Measurements from ENCODE around the gene C7orf33. TPM values are rescaled to one million over a fixed set of nuclear protein-coding genes. Genes with fewer than 3 reads are reported as not detected.
A peak's percentile ranks its signal among the peaks of the same experiment; 100 is the strongest.

Gene C7orf33
- total and polyA plus RNA-seq, 2 experiments from 2014 or later = not detected

- Histone ChIP-seq H2AFZ (no peak overlapping the region), H3K36me3 (ENCODE audit: low read depth) (no peaks in the 10 kb centered on the region), H3K9me2 (ENCODE audit: insufficient read depth) (no peaks in the 10 kb centered on the region), H3K79me2 (ENCODE audit: insufficient read depth) (no peaks in the 10 kb centered on the region), H3K4me1 (ENCODE audit: insufficient read depth) (peaks cover 10% of the 10 kb centered on the region), H3K9ac (no peak overlapping the region), H3K4me3 (no peak overlapping the region), H3K27me3 (replicated peaks; ENCODE audit: insufficient read depth) (no peaks in the 10 kb centered on the region), H3K4me2 (ENCODE audit: unreplicated experiment) (peak overlapping the region; percentile 38), H4K20me1 (ENCODE audit: insufficient read depth) (no peaks in the 10 kb centered on the region), H3K27ac (no peak overlapping the region), H3F3A (ENCODE audit: insufficient read depth) (peaks cover 10% of the 10 kb centered on the region), H3K9me3 (ENCODE audit: low read depth) (no peaks in the 10 kb centered on the region)
- no peak for TF ChIP-seq EZH2phosphoT487 (IDR thresholded peaks at IDR 0.05; ENCODE audit: insufficient read depth, low read depth)
- no peak for TF ChIP-seq EZH2 (IDR thresholded peaks at IDR 0.05; ENCODE audit: insufficient read depth, poor library complexity, severe bottlenecking)
- in situ Hi-C loops (cut with MboI) = no loop called here
- peak; percentile 68 for DNase-seq
- WGBS, 2 experiments (ENCODE audit: low coverage in 1 of 2, low lambda C conversion rate in 2 of 2, missing lambda C conversion rate in 2 of 2) = 40 to 43% methylated on average over 4 of the region's 4 CpGs
These were observed 59.8 kb downstream of the C7orf33 start for GRCh38 chr7:148650232-148650858.

DNA sequence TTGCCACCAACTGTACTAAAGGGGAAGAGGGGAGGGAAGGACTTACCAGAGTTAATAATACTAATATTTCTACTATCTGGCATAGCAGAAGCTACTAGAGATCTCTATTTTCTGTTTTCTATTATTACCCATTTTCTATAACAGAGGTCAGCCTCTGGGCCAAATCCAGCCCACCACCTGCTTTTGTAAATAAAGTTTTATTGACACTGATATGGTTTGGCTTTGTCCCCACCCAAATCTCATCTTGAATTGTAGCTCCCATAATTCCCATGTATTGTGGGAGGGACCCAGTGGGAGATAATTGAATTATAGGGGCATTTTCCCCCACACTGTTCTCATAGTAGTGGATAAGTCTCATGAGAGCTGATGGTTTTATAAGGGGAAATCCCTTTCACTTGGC, 62.2 kb downstream of the C7orf33 start:
- no peaks in the 10 kb centered on the region for H3K36me3 ChIP-seq (ENCODE audit: low read depth)
- H3K9me3 ChIP-seq (ENCODE audit: low read depth) = no peaks in the 10 kb centered on the region
- H4K20me1 ChIP-seq (ENCODE audit: insufficient read depth) = no peaks in the 10 kb centered on the region
- no peak overlapping the region for H3K4me3 ChIP-seq
- no peaks in the 10 kb centered on the region for H3K9me2 ChIP-seq (ENCODE audit: insufficient read depth)
- no peak overlapping the region for H3K9ac ChIP-seq
- TF ChIP-seq EZH2phosphoT487 (IDR thresholded peaks at IDR 0.05; ENCODE audit: insufficient read depth, low read depth) = no peak
- TF ChIP-seq EZH2 (IDR thresholded peaks at IDR 0.05; ENCODE audit: insufficient read depth, poor library complexity, severe bottlenecking) = no peak
- H3F3A ChIP-seq (ENCODE audit: insufficient read depth) = peaks cover 10% of the 10 kb centered on the region
- no peak overlapping the region for H3K4me2 ChIP-seq (ENCODE audit: unreplicated experiment)
- H3K27me3 ChIP-seq (replicated peaks; ENCODE audit: insufficient read depth) = no peaks in the 10 kb centered on the region
- DNase-seq = no peak
- H3K27ac ChIP-seq = no peak overlapping the region
- no peak overlapping the region for H2AFZ ChIP-seq
- in situ Hi-C loops (cut with MboI) = no loop called here
- H3K4me1 ChIP-seq (ENCODE audit: insufficient read depth) = peaks cover 10% of the 10 kb centered on the region
- no peaks in the 10 kb centered on the region for H3K79me2 ChIP-seq (ENCODE audit: insufficient read depth)

DNA sequence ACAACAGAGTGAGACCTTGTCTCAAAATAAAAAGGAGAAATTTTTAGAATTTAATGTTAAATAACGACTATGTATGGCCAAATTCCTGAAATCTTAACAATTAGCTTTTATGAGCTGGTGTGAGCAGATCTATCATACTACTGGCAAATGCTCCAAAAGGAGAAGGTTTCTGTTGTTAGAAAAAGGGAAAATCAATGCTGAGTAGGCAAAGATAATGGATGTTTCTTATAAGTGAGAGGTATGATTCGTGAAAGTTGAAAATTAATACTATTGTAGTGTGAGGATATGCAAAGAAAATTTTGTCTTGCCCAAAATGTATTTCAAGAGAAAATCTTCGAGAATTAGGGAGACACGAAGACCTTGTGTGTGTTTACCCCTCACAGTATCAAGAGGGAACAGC, 67.4 kb downstream of the C7orf33 start:
- no peak overlapping the region for H2AFZ ChIP-seq
- in situ Hi-C loops (cut with MboI) = no loop called here
- no peaks in the 10 kb centered on the region for H3K9me2 ChIP-seq (ENCODE audit: insufficient read depth)
- H3F3A ChIP-seq (ENCODE audit: insufficient read depth) = no peaks in the 10 kb centered on the region
- 44 to 46% methylated on average over 4 of the region's 4 CpGs for WGBS, 2 experiments (ENCODE audit: low coverage in 1 of 2, low lambda C conversion rate in 2 of 2, missing lambda C conversion rate in 2 of 2)
- H3K4me3 ChIP-seq = no peak overlapping the region
- H3K27me3 ChIP-seq (replicated peaks; ENCODE audit: insufficient read depth) = 0 out of 2 replicates have a peak, but pooled peaks cover 5% of the 10 kb centered on the region
- no peaks in the 10 kb centered on the region for H3K36me3 ChIP-seq (ENCODE audit: low read depth)
- H3K79me2 ChIP-seq (ENCODE audit: insufficient read depth) = no peaks in the 10 kb centered on the region
- no peak for TF ChIP-seq EZH2 (IDR thresholded peaks at IDR 0.05; ENCODE audit: insufficient read depth, poor library complexity, severe bottlenecking)
- TF ChIP-seq EZH2phosphoT487 (IDR thresholded peaks at IDR 0.05; ENCODE audit: insufficient read depth, low read depth) = no peak
- no peaks in the 10 kb centered on the region for H4K20me1 ChIP-seq (ENCODE audit: insufficient read depth)
- no peaks in the 10 kb centered on the region for H3K4me1 ChIP-seq (ENCODE audit: insufficient read depth)
- no peak overlapping the region for H3K4me2 ChIP-seq (ENCODE audit: unreplicated experiment)
- DNase-seq = no peak
- no peak overlapping the region for H3K9ac ChIP-seq
- H3K27ac ChIP-seq = no peak overlapping the region
- no peaks in the 10 kb centered on the region for H3K9me3 ChIP-seq (ENCODE audit: low read depth)

GRCh38 chr7:148661471-148661870, 70.9 kb downstream of the C7orf33 start:
- in situ Hi-C loops (cut with MboI) = no loop called here
- no peak for DNase-seq
- no peaks in the 10 kb centered on the region for H3F3A ChIP-seq (ENCODE audit: insufficient read depth)
- H3K9me3 ChIP-seq (ENCODE audit: low read depth) = no peaks in the 10 kb centered on the region
- no peak overlapping the region for H3K4me2 ChIP-seq (ENCODE audit: unreplicated experiment)
- no peaks in the 10 kb centered on the region for H3K4me1 ChIP-seq (ENCODE audit: insufficient read depth)
- no peak overlapping the region for H3K9ac ChIP-seq
- no peaks in the 10 kb centered on the region for H3K36me3 ChIP-seq (ENCODE audit: low read depth)
- H3K9me2 ChIP-seq (ENCODE audit: insufficient read depth) = no peaks in the 10 kb centered on the region
- H3K79me2 ChIP-seq (ENCODE audit: insufficient read depth) = no peaks in the 10 kb centered on the region
- no peaks in the 10 kb centered on the region for H4K20me1 ChIP-seq (ENCODE audit: insufficient read depth)
- 0 out of 2 replicates have a peak, but pooled peaks cover 5% of the 10 kb centered on the region for H3K27me3 ChIP-seq (replicated peaks; ENCODE audit: insufficient read depth)
- no peak overlapping the region for H3K27ac ChIP-seq
- H2AFZ ChIP-seq = no peak overlapping the region
- TF ChIP-seq EZH2phosphoT487 (IDR thresholded peaks at IDR 0.05; ENCODE audit: insufficient read depth, low read depth) = no peak
- no peak for TF ChIP-seq EZH2 (IDR thresholded peaks at IDR 0.05; ENCODE audit: insufficient read depth, poor library complexity, severe bottlenecking)
- H3K4me3 ChIP-seq = no peak overlapping the region
- 34 to 42% methylated on average over 2 of the region's 2 CpGs for whole genome bisulfite sequencing, 2 experiments (ENCODE audit: low coverage in 1 of 2, low lambda C conversion rate in 2 of 2, missing lambda C conversion rate in 2 of 2)

GRCh38 chr7:148662646-148663045, 72.1 kb downstream of the C7orf33 start:
- no peak for TF ChIP-seq EZH2phosphoT487 (IDR thresholded peaks at IDR 0.05; ENCODE audit: insufficient read depth, low read depth)
- no peak for TF ChIP-seq EZH2 (IDR thresholded peaks at IDR 0.05; ENCODE audit: insufficient read depth, poor library complexity, severe bottlenecking)

More at GRCh38 chr7:148662646-148663045, 72.1 kb downstream of the C7orf33 start:
- Histone ChIP-seq H3K27me3 (replicated peaks; ENCODE audit: insufficient read depth) (0 out of 2 replicates have a peak, but pooled peaks cover 5% of the 10 kb centered on the region), H3K9ac (no peak overlapping the region), H3K36me3 (ENCODE audit: low read depth) (no peaks in the 10 kb centered on the region), H3K79me2 (ENCODE audit: insufficient read depth) (no peaks in the 10 kb centered on the region), H3F3A (ENCODE audit: insufficient read depth) (no peaks in the 10 kb centered on the region), H3K4me2 (ENCODE audit: unreplicated experiment) (no peak overlapping the region), H3K4me3 (no peak overlapping the region), H2AFZ (no peak overlapping the region), H3K27ac (no peak overlapping the region), H3K9me2 (ENCODE audit: insufficient read depth) (no peaks in the 10 kb centered on the region), H3K9me3 (ENCODE audit: low read depth) (no peaks in the 10 kb centered on the region), H4K20me1 (ENCODE audit: insufficient read depth) (no peaks in the 10 kb centered on the region), H3K4me1 (ENCODE audit: insufficient read depth) (no peaks in the 10 kb centered on the region)
- 14 to 23% methylated on average over 3 of the region's 3 CpGs for WGBS, 2 experiments (ENCODE audit: low coverage in 1 of 2, low lambda C conversion rate in 2 of 2, missing lambda C conversion rate in 2 of 2)
- in situ Hi-C loops (cut with MboI) = no loop called here
- DNase-seq = no peak

Measured in GM23248 (cell line).